ENCODE results near the gene CDC42BPG. TPM values are rescaled to one million over a fixed set of nuclear protein-coding genes. Genes with fewer than 3 reads are reported as not detected.

The CDC42BPG gene
- total and polyA plus RNA-seq, 11 donors: 0.12 to 0.50 (median 0.20) TPM; not detected in 1

GRCh38 chr11:64834723-64835615 lies 9.5 kb downstream of the CDC42BPG start:
- Histone ChIP-seq H3K4me1 (no peaks in the 10 kb centered on the region), H3K27ac (no peak overlapping the region), H3K4me3 (no peak overlapping the region), H3K36me3 (no peaks in the 10 kb centered on the region), H3K27me3 (no peaks in the 10 kb centered on the region), H3K9me3 (no peaks in the 10 kb centered on the region)
- TF ChIP-seq POLR2A (IDR thresholded peaks at IDR 0.05): no peak
- TF ChIP-seq CTCF (IDR thresholded peaks at IDR 0.05): no peak
- ATAC-seq (peak in 1 of 4 donors; percentile 15), DNase-seq (no peak)
- 88 to 91% (median 90%) methylated on average over 19 to 29 of the region's 29 CpGs for WGBS, 4 donors
- intact Hi-C loops (cut with DNase I): loop anchor here in 1 of 10 donors (5.0 kb wide), 1 partner anchor 72 kb away; no protein-coding TSS in a partner anchor

GRCh38 chr11:64834031-64834722 lies 10.3 kb downstream of the CDC42BPG start:
- no peak overlapping the region for H3K27ac ChIP-seq
- H3K4me1 ChIP-seq: no peaks in the 10 kb centered on the region
- H3K36me3 ChIP-seq: no peaks in the 10 kb centered on the region
- DNase-seq (no peak), ATAC-seq (no peak)
- intact Hi-C loops (cut with DNase I): loop anchor here in 1 of 10 donors (5.0 kb wide), 1 partner anchor 73 kb away; no protein-coding TSS in a partner anchor
- no peak for TF ChIP-seq POLR2A (IDR thresholded peaks at IDR 0.05)
- TF ChIP-seq CTCF (IDR thresholded peaks at IDR 0.05): no peak
- no peak overlapping the region for H3K4me3 ChIP-seq
- WGBS, 4 donors: 92 to 100% (median 94%) methylated on average over 6 to 25 of the region's 25 CpGs
- no peaks in the 10 kb centered on the region for H3K27me3 ChIP-seq
- H3K9me3 ChIP-seq: no peaks in the 10 kb centered on the region

- 90 to 97% (median 92%) methylated on average over 8 to 10 of the region's 10 CpGs for WGBS, 4 donors
- no peaks in the 10 kb centered on the region for H3K4me1 ChIP-seq
- no peaks in the 10 kb centered on the region for H3K9me3 ChIP-seq
- no peaks in the 10 kb centered on the region for H3K27me3 ChIP-seq
- ATAC-seq (no peak), DNase-seq (peak in 1 of 5 donors; percentile 58)
- intact Hi-C loops (cut with DNase I): loop anchor here in 1 of 10 donors (5.0 kb wide), 1 partner anchor 74 kb away; no protein-coding TSS in a partner anchor
- no peak overlapping the region for H3K4me3 ChIP-seq
- TF ChIP-seq POLR2A (IDR thresholded peaks at IDR 0.05): no peak
- no peak overlapping the region for H3K27ac ChIP-seq
- no peaks in the 10 kb centered on the region for H3K36me3 ChIP-seq
These were observed 10.9 kb downstream of the CDC42BPG start for GRCh38 chr11:64833509-64833908.

- ATAC-seq: no peak
- no peak for TF ChIP-seq CTCF (IDR thresholded peaks at IDR 0.05)
- TF ChIP-seq POLR2A (IDR thresholded peaks at IDR 0.05): no peak
- WGBS, 4 donors: 85 to 94% (median 93%) methylated on average over 7 to 12 of the region's 12 CpGs
- Histone ChIP-seq H3K9me3 (no peaks in the 10 kb centered on the region), H3K27me3 (no peaks in the 10 kb centered on the region), H3K27ac (no peak overlapping the region), H3K36me3 (no peaks in the 10 kb centered on the region), H3K4me1 (no peaks in the 10 kb centered on the region), H3K4me3 (no peak overlapping the region)
- intact Hi-C loops (cut with DNase I): loop anchor here in 1 of 10 donors (5.0 kb wide), 1 partner anchor 74 kb away; no protein-coding TSS in a partner anchor
- no peak for DNase-seq
These were observed 11.3 kb downstream of the CDC42BPG start for GRCh38 chr11:64833198-64833502.

Data from heart left ventricle (tissue), 16 donors.